Measurements from ENCODE around the gene GSG1L2. TPM values are rescaled to one million over a fixed set of nuclear protein-coding genes. Genes with fewer than 3 reads are reported as not detected.

Gene GSG1L2
- total and polyA plus RNA-seq, 7 donors = not detected

- Histone ChIP-seq H3K4me1 (peaks cover 0 to 36% (median 20%) of the 10 kb centered on the region in 4 donors), H3K36me3 (no peaks in the 10 kb centered on the region), H3K4me3 (no peak overlapping the region), H3K9me3 (no peaks in the 10 kb centered on the region), H3K27ac (no peak overlapping the region), H3K27me3 (no peaks in the 10 kb centered on the region)
- TF ChIP-seq EP300 (IDR thresholded peaks at IDR 0.05) (no peak), POLR2AphosphoS5 (IDR thresholded peaks at IDR 0.05) (no peak), POLR2A (IDR thresholded peaks at IDR 0.05) (no peak), CTCF (IDR thresholded peaks at IDR 0.05) (no peak)
- WGBS, 2 donors = 58 to 66% methylated on average over 4 of the region's 4 CpGs
- intact Hi-C loops (cut with DNase I) = no loop called here
- DNase-seq = no peak
These were observed 2.2 kb upstream of the GSG1L2 start for GRCh38 chr17:9824094-9824493.

- no peak overlapping the region for H3K4me3 ChIP-seq
- no peak overlapping the region for H3K27ac ChIP-seq
- DNase-seq = no peak
- TF ChIP-seq POLR2A (IDR thresholded peaks at IDR 0.05) (no peak), CTCF (IDR thresholded peaks at IDR 0.05) (no peak), EP300 (IDR thresholded peaks at IDR 0.05) (no peak)
- peaks cover 0 to 7% (median 3%) of the 10 kb centered on the region in 4 donors for H3K4me1 ChIP-seq
- 60 to 84% methylated on average over 3 of the region's 3 CpGs for WGBS, 2 donors
- intact Hi-C loops (cut with DNase I) = no loop called here
- no peaks in the 10 kb centered on the region for H3K9me3 ChIP-seq
- H3K27me3 ChIP-seq = no peaks in the 10 kb centered on the region
- no peaks in the 10 kb centered on the region for H3K36me3 ChIP-seq
These were observed 1.4 kb downstream of the GSG1L2 start for GRCh38 chr17:9820448-9820847.

- no peaks in the 10 kb centered on the region for H3K4me1 ChIP-seq
- H3K27me3 ChIP-seq = no peaks in the 10 kb centered on the region
- intact Hi-C loops (cut with DNase I) = no loop called here
- no peaks in the 10 kb centered on the region for H3K36me3 ChIP-seq
- H3K9me3 ChIP-seq = no peaks in the 10 kb centered on the region
- H3K27ac ChIP-seq = no peak overlapping the region
- no peak overlapping the region for H3K4me3 ChIP-seq
- TF ChIP-seq POLR2A (IDR thresholded peaks at IDR 0.05) (no peak), EP300 (IDR thresholded peaks at IDR 0.05) (no peak), CTCF (IDR thresholded peaks at IDR 0.05) (no peak), POLR2AphosphoS5 (IDR thresholded peaks at IDR 0.05) (no peak)
- WGBS, 2 donors = 67 to 80% methylated on average over 4 of the region's 4 CpGs
- DNase-seq = no peak
These were observed 3.1 kb downstream of the GSG1L2 start for GRCh38 chr17:9818760-9819159.

- Histone ChIP-seq H3K4me3 (no peak overlapping the region), H3K27me3 (no peaks in the 10 kb centered on the region), H3K4me1 (no peaks in the 10 kb centered on the region), H3K36me3 (no peaks in the 10 kb centered on the region), H3K27ac (no peak overlapping the region), H3K9me3 (no peaks in the 10 kb centered on the region)
- no peak for DNase-seq
- intact Hi-C loops (cut with DNase I) = no loop called here
- WGBS, 2 donors = 37 to 57% methylated on average over 8 of the region's 8 CpGs
- no peak for TF ChIP-seq EP300 (IDR thresholded peaks at IDR 0.05)
- TF ChIP-seq POLR2AphosphoS5 (IDR thresholded peaks at IDR 0.05) = no peak
- no peak for TF ChIP-seq CTCF (IDR thresholded peaks at IDR 0.05)
- no peak for TF ChIP-seq POLR2A (IDR thresholded peaks at IDR 0.05)
These were observed 4.8 kb downstream of the GSG1L2 start for GRCh38 chr17:9817086-9817485.

GRCh38 chr17:9816472-9816871 is 5.4 kb downstream of the GSG1L2 start:
- WGBS, 2 donors = 83 to 84% methylated on average over 10 of the region's 10 CpGs

More at GRCh38 chr17:9816472-9816871, 5.4 kb downstream of the GSG1L2 start:
- no peaks in the 10 kb centered on the region for H3K9me3 ChIP-seq
- no peaks in the 10 kb centered on the region for H3K4me1 ChIP-seq
- H3K36me3 ChIP-seq = no peaks in the 10 kb centered on the region
- DNase-seq = no peak
- H3K27me3 ChIP-seq = no peaks in the 10 kb centered on the region
- intact Hi-C loops (cut with DNase I) = no loop called here
- no peak for TF ChIP-seq POLR2AphosphoS5 (IDR thresholded peaks at IDR 0.05)
- no peak for TF ChIP-seq EP300 (IDR thresholded peaks at IDR 0.05)
- no peak overlapping the region for H3K4me3 ChIP-seq
- no peak overlapping the region for H3K27ac ChIP-seq

All from sigmoid colon (tissue), 7 donors.